Pancreas (tissue), 10 donors: Measurements from ENCODE around the gene EPHB2. TPM values are rescaled to one million over a fixed set of nuclear protein-coding genes. Genes with fewer than 3 reads are reported as not detected.

Source experiments
- ATAC-seq, 4 donors: fragments of 200-7000 bp; cut with Tn5 transposase; one replicate each; pipeline versions ENCODE4 v1.8.0 to v1.9.1; 2020; ENCODE audit warnings: mild to moderate bottlenecking in 4 of 4, moderate library complexity in 4 of 4
- DNase-seq, 6 donors: peaks; one replicate each; pipeline ENCODE4 v3.0.0-alpha.2; 2020
- FAIRE-seq: peaks from 2 replicates; lab custom pipeline; 2012; peaks lifted over from hg19 to GRCh38; lab: Jason Lieb, UNC
- H3K27ac ChIP-seq, 4 donors: fragments of 200-600 bp; sonication (generic); 1 replicate in 3 of 4; 2 replicates in 1 of 4; pipeline versions ENCODE4 v1.5.0 to v1.8.0; 2020
- H3K27me3 ChIP-seq, 4 donors: fragments of 200-600 bp; one replicate each; pipeline ENCODE4 v1.8.0; 2021
- H3K36me3 ChIP-seq, 3 donors: fragments of 200-600 bp; sonication (generic) in 1 of 3; one replicate each; pipeline versions ENCODE4 v1.5.0 to v1.8.0; 2020 to 2021
- H3K4me1 ChIP-seq, 3 donors: fragments of 200-600 bp; one replicate each; pipeline ENCODE4 v1.8.0; 2021
- H3K4me3 ChIP-seq, 4 donors: fragments of 200-600 bp; sonication (generic) in 2 of 4; one replicate each; pipeline versions ENCODE4 v1.5.0 to v1.8.0; 2020 to 2021
- H3K9me3 ChIP-seq, 4 donors: fragments of 200-600 bp; one replicate each; pipeline ENCODE4 v1.8.0; 2021
- WGBS, 2 donors: extraction: QIAGEN DNeasy Blood & Tissue Kit; methylation state at CpG; one replicate each; pipeline ENCODE4 v1.1.7; 2013; 5-methylcytosine and 5-hydroxymethylcytosine counted together
- intact Hi-C, 3 donors: fragments of 100-400 bp; cut with DNase I; formaldehyde crosslinking; loops; one replicate each; pipeline versions ENCODE4 v1.11.1 to v1.14.2; 2022
- polyA plus RNA-seq, 2 donors: library from polyadenylated mRNA; stranded (reverse); fragments of 200-250 nt; gene quantifications; one replicate each; pipeline ENCODE4 v1.2.3, GENCODE V29; 2013
- total RNA-seq, 6 donors: library from RNA; stranded (reverse); fragmentation: NEBNext Ultra II Directional in 4 of 6; extraction: Animal tissue kit (Norgen Biotek cat#: 25700) in 4 of 6; gene quantifications; one replicate each; pipeline versions ENCODE4 v1.2.1 to v1.2.4, GENCODE V29; 2021 to 2023
- TF ChIP-seq, protein P1 (sequence below), 4 donors: fragments of 200-600 bp; sonication (generic) in 3 of 4; IDR thresholded peaks; one replicate each; pipeline versions ENCODE4 v1.5.0 to v1.8.0; 2021; ENCODE audit warnings: antibody characterized with exemption in 4 of 4
- donor health status: healthy with polysubstance abuse.
- donor health status: DM: no; HTN: no; CAD: no; lungs with moderate emphysema.
- donor health status: DM: no; HTN: no; CAD: no.
- donor health status: control.
- donor health status: control.
- donor health status: Bipolar disorder and iron deficiency.
- donor health status: DM: yes; HTN: yes; CAD: no.
- donor health status: DM: no; HTN: no; CAD: no.
- donor health status: DM: no; HTN: no; CAD: no.
- donor health status: DM: yes; HTN: yes; CAD: no.

The EPHB2 gene
- total and polyA plus RNA-seq, 8 donors: 1.3 to 10.0 (median 4.4) TPM

DNA sequence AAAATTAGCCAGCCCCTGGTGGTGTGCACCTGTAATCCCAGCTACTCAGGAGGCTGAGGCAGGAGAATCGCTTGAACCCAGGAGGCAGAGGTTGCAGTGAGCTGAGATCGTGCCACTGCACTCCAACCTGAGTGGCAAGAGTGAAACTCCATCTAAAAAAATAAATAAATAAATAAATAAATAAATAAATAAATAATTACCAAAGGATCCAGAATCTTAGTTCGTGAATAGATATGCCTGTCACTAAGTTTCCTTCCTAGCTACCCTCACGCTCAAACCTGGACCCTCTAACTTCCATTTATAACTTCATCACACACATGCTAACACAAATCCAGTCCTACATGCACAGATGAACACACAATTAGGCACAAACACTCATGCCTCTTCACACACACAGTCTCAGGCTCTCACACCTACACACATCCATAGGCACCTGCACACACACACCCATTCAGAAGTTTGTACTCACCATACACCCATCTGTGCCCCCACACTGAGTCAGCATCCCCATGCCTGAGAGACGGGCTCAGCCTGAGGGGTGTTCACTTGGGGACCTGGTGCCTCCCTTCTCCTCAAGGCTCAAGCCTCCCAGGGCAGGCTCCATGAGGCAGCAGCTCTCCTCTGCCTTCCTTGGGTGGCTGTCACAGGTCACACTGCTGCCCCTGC, 200.5 kb downstream of the EPHB2 start:
- ATAC-seq: no peak
- TF ChIP-seq, protein P1, sequence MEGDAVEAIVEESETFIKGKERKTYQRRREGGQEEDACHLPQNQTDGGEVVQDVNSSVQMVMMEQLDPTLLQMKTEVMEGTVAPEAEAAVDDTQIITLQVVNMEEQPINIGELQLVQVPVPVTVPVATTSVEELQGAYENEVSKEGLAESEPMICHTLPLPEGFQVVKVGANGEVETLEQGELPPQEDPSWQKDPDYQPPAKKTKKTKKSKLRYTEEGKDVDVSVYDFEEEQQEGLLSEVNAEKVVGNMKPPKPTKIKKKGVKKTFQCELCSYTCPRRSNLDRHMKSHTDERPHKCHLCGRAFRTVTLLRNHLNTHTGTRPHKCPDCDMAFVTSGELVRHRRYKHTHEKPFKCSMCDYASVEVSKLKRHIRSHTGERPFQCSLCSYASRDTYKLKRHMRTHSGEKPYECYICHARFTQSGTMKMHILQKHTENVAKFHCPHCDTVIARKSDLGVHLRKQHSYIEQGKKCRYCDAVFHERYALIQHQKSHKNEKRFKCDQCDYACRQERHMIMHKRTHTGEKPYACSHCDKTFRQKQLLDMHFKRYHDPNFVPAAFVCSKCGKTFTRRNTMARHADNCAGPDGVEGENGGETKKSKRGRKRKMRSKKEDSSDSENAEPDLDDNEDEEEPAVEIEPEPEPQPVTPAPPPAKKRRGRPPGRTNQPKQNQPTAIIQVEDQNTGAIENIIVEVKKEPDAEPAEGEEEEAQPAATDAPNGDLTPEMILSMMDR (IDR thresholded peaks at IDR 0.05): no peak
- WGBS, 2 donors: 93 to 96% methylated on average over 5 of the region's 5 CpGs

DNA sequence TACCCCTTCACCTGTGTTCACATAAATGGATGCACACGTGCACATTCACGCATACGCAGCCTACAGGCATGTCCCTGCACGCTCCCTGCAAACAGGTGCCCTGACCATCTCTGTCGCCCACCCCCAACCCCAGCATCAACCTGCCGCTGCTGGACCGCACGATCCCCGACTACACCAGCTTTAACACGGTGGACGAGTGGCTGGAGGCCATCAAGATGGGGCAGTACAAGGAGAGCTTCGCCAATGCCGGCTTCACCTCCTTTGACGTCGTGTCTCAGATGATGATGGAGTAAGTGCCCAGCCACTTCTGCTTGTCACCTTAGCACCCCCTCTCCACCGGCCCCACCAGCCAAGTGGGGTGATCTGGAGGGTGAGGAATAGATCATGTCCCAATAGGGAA, 201.7 kb downstream of the EPHB2 start:
- 94% methylated on average over 16 of the region's 16 CpGs for WGBS, 2 donors
- no peaks in the 10 kb centered on the region for H3K4me1 ChIP-seq
- no peaks in the 10 kb centered on the region for H3K9me3 ChIP-seq
- no peak overlapping the region for H3K4me3 ChIP-seq
- intact Hi-C loops: no loop called here
- ATAC-seq (no peak), FAIRE-seq (no peak), DNase-seq (no peak)
- no peak overlapping the region for H3K27ac ChIP-seq
- H3K36me3 ChIP-seq: no peaks in the 10 kb centered on the region
- no peaks in the 10 kb centered on the region for H3K27me3 ChIP-seq
- TF ChIP-seq, protein P1 (IDR thresholded peaks at IDR 0.05): no peak

More for the DNA sequence above, 200.5 kb downstream of the EPHB2 start:
- Histone ChIP-seq H3K4me1 (no peaks in the 10 kb centered on the region), H3K36me3 (no peaks in the 10 kb centered on the region), H3K27me3 (no peaks in the 10 kb centered on the region), H3K9me3 (no peaks in the 10 kb centered on the region), H3K27ac (no peak overlapping the region), H3K4me3 (no peak overlapping the region)
- intact Hi-C loops: no loop called here
- FAIRE-seq (no peak), DNase-seq (no peak)

DNA sequence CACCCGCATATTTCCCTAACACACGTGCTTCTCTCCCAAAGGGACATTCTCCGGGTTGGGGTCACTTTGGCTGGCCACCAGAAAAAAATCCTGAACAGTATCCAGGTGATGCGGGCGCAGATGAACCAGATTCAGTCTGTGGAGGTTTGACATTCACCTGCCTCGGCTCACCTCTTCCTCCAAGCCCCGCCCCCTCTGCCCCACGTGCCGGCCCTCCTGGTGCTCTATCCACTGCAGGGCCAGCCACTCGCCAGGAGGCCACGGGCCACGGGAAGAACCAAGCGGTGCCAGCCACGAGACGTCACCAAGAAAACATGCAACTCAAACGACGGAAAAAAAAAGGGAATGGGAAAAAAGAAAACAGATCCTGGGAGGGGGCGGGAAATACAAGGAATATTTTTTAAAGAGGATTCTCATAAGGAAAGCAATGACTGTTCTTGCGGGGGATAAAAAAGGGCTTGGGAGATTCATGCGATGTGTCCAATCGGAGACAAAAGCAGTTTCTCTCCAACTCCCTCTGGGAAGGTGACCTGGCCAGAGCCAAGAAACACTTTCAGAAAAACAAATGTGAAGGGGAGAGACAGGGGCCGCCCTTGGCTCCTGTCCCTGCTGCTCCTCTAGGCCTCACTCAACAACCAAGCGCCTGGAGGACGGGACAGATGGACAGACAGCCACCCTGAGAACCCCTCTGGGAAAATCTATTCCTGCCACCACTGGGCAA, 202.9 kb downstream of the EPHB2 start:
- ATAC-seq: no peak
- FAIRE-seq: no peak
- H3K9me3 ChIP-seq: no peaks in the 10 kb centered on the region
- no peaks in the 10 kb centered on the region for H3K27me3 ChIP-seq
- H3K4me1 ChIP-seq: no peaks in the 10 kb centered on the region
- H3K27ac ChIP-seq: no peak overlapping the region
- H3K36me3 ChIP-seq: no peaks in the 10 kb centered on the region
- TF ChIP-seq, protein P1 (IDR thresholded peaks at IDR 0.05): no peak
- WGBS, 2 donors: 82 to 87% methylated on average over 24 of the region's 24 CpGs
- H3K4me3 ChIP-seq: no peak overlapping the region
- intact Hi-C loops: no loop called here
- no peak for DNase-seq

DNA sequence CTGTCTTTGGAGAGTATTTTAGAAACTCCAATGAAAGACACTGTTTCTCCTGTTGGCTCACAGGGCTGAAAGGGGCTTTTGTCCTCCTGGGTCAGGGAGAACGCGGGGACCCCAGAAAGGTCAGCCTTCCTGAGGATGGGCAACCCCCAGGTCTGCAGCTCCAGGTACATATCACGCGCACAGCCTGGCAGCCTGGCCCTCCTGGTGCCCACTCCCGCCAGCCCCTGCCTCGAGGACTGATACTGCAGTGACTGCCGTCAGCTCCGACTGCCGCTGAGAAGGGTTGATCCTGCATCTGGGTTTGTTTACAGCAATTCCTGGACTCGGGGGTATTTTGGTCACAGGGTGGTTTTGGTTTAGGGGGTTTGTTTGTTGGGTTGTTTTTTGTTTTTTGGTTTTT, 203.5 kb downstream of the EPHB2 start:
- WGBS, 2 donors: 89 to 94% methylated on average over 10 of the region's 10 CpGs
- ATAC-seq: no peak
- H3K36me3 ChIP-seq: no peaks in the 10 kb centered on the region

More for the DNA sequence above, 203.5 kb downstream of the EPHB2 start:
- Histone ChIP-seq H3K4me3 (no peak overlapping the region), H3K27ac (no peak overlapping the region), H3K27me3 (no peaks in the 10 kb centered on the region), H3K9me3 (no peaks in the 10 kb centered on the region), H3K4me1 (no peaks in the 10 kb centered on the region)
- FAIRE-seq (no peak), DNase-seq (no peak)
- TF ChIP-seq, protein P1 (IDR thresholded peaks at IDR 0.05): no peak
- intact Hi-C loops: no loop called here
